Adipocyte (in vitro differentiated cells): ENCODE measurements around the gene ANXA1.

Source experiments
- DNase-seq: peaks from one replicate; pipeline ENCODE4 v3.0.0-alpha.2; 2015; ENCODE audit warnings: low read depth
- H3K27me3 ChIP-seq: replicated peaks from 2 replicates; pipeline ENCODE4 v1.7.0; 2013; ENCODE audit warnings: mild to moderate bottlenecking, low read length, moderate library complexity; ENCODE audit not compliant: control insufficient read depth, insufficient read depth
- H3K36me3 ChIP-seq: 2 replicates; pipeline ENCODE4 v1.7.0; 2013; ENCODE audit warnings: low read length, mild to moderate bottlenecking, moderate library complexity; ENCODE audit not compliant: control insufficient read depth, insufficient read depth, severe bottlenecking
- H3K4me1 ChIP-seq: 2 replicates; pipeline ENCODE4 v1.7.0; 2013; ENCODE audit warnings: mild to moderate bottlenecking, low read length, moderate library complexity; ENCODE audit not compliant: control insufficient read depth, insufficient read depth
- H3K4me3 ChIP-seq: 2 replicates; pipeline ENCODE4 v1.7.0; 2013; ENCODE audit warnings: mild to moderate bottlenecking, low read length, moderate library complexity
- H3K9ac ChIP-seq: 2 replicates; pipeline ENCODE4 v1.7.0; 2013; ENCODE audit warnings: mild to moderate bottlenecking, low read length, moderate library complexity
- H3K9me3 ChIP-seq: 2 replicates; pipeline ENCODE4 v1.7.0; 2013; ENCODE audit warnings: mild to moderate bottlenecking, low read length, moderate library complexity; ENCODE audit not compliant: control insufficient read depth

ANXA1 gene

GRCh38 chr9:73170185-73170957 lies 18.7 kb downstream of the ANXA1 start:
- no peak overlapping the region for H3K9ac ChIP-seq
- no peaks in the 10 kb centered on the region for H3K4me1 ChIP-seq

DNA sequence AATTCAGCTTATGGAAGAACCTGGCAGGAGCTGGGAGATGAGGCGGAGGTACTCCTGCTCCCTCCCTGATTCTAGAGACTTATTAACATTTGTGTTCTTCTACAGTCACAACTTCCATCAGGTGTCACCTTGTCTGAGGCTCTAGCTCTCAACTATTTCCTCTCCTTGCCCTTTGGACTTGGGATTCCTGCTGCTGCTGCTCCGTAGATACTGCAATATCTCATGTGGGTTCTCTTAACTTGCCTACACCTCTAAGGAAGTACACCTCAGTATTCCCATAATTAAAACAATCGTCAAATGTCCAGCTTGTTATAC lies 21.2 kb downstream of the ANXA1 start:
- no peak for DNase-seq
- Histone ChIP-seq H3K9me3 (no peaks in the 10 kb centered on the region), H3K9ac (no peak overlapping the region), H3K4me3 (no peak overlapping the region), H3K27me3 (no peaks in the 10 kb centered on the region), H3K36me3 (peaks cover 44% of the 10 kb centered on the region), H3K4me1 (peaks cover 6% of the 10 kb centered on the region)

More at GRCh38 chr9:73170185-73170957, 18.7 kb downstream of the ANXA1 start:
- Histone ChIP-seq H3K9me3 (no peaks in the 10 kb centered on the region), H3K36me3 (peaks cover 69% of the 10 kb centered on the region), H3K27me3 (no peaks in the 10 kb centered on the region), H3K4me3 (no peak overlapping the region)
- peak; percentile 1 for DNase-seq

- no peak overlapping the region for H3K9ac ChIP-seq
- H3K4me3 ChIP-seq, result no peak overlapping the region
- H3K27me3 ChIP-seq, result no peaks in the 10 kb centered on the region
- H3K36me3 ChIP-seq, result peaks cover 35% of the 10 kb centered on the region
- peak; percentile 15 for DNase-seq
- H3K9me3 ChIP-seq, result no peaks in the 10 kb centered on the region
- H3K4me1 ChIP-seq, result peaks cover 6% of the 10 kb centered on the region
These were observed 22.1 kb downstream of the ANXA1 start for GRCh38 chr9:73173557-73174329.

- Histone ChIP-seq H3K4me1 (peaks cover 10% of the 10 kb centered on the region), H3K9ac (no peak overlapping the region), H3K36me3 (peaks cover 28% of the 10 kb centered on the region), H3K4me3 (no peak overlapping the region), H3K27me3 (no peaks in the 10 kb centered on the region), H3K9me3 (no peaks in the 10 kb centered on the region)
- DNase-seq, result no peak
These were observed 22.8 kb downstream of the ANXA1 start for GRCh38 chr9:73174330-73174980.

GRCh38 chr9:73176450-73176875 lies 24.8 kb downstream of the ANXA1 start:
- peaks cover 8% of the 10 kb centered on the region for H3K36me3 ChIP-seq
- H3K9me3 ChIP-seq, result no peaks in the 10 kb centered on the region
- no peak overlapping the region for H3K4me3 ChIP-seq
- H3K27me3 ChIP-seq, result no peaks in the 10 kb centered on the region
- peak; percentile 22 for DNase-seq
- H3K9ac ChIP-seq, result no peak overlapping the region
- peaks cover 22% of the 10 kb centered on the region for H3K4me1 ChIP-seq

DNA sequence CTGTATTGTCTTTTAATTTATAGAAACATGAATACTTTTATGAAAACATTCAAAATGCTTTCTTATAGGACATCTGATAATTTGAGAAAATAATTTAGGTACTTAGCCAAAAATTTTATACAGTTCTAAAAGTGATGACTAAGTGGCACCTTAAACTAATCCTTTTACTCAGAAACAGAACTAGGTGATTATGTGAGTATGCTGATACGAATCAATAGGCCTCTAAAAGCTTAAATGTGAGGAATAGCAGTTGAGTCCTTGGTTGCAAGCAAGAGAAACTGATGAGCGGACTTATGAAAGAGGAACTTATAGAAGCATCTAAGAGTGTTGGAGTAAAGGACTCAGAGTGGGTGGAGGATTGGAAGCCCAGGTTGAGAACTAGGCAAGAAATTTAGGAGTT lies 26.4 kb downstream of the ANXA1 start:
- Histone ChIP-seq H3K9ac (no peak overlapping the region), H3K9me3 (no peaks in the 10 kb centered on the region), H3K36me3 (no peaks in the 10 kb centered on the region), H3K4me1 (peaks cover 29% of the 10 kb centered on the region), H3K27me3 (no peaks in the 10 kb centered on the region), H3K4me3 (no peak overlapping the region)
- no peak for DNase-seq

DNA sequence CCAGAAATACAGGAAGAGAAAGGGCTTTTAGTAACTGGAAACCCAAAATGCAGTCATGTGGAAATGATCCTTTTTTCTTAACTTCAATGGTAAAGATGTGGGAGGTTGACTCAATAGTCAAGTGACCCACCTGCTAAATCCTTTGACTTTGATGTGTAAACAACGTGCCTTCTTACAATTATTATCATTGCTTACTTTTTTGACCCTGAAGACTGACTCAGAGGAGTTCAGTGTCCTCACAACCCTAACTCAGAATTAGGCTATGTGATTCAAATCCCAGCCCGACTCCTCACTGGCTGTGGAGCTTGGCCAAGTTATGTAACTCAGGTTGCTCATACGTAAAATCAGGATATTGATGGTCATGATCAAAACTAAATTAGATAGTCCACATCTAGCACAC lies 27.9 kb downstream of the ANXA1 start:
- H3K9me3 ChIP-seq, result no peaks in the 10 kb centered on the region
- H3K9ac ChIP-seq, result no peak overlapping the region
- H3K36me3 ChIP-seq, result no peaks in the 10 kb centered on the region
- H3K27me3 ChIP-seq, result no peaks in the 10 kb centered on the region
- peaks cover 40% of the 10 kb centered on the region for H3K4me1 ChIP-seq
- H3K4me3 ChIP-seq, result no peak overlapping the region
- DNase-seq, result peak; percentile 33

DNA sequence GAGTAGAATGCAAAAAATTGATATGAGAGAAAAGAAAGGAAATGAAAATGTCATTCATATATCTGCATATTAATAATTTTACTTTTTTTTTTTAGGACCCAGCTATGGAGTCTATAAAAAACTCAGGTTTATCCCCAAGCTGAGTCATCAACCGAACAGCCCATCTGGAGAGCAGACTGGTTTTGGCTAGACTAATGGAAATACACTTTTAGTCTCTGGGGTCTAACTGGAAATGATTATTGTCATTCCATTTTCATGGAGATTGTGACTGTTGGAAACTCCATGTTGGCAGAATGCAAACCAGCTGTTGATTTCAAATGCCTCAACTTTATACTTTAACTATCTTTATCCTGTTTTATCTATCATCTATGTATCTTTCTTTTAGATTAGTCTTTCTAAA lies 28.7 kb downstream of the ANXA1 start:
- Histone ChIP-seq H3K4me1 (peaks cover 43% of the 10 kb centered on the region), H3K36me3 (no peaks in the 10 kb centered on the region), H3K9ac (no peak overlapping the region), H3K9me3 (no peaks in the 10 kb centered on the region), H3K27me3 (no peaks in the 10 kb centered on the region), H3K4me3 (no peak overlapping the region)
- peak; percentile 73 for DNase-seq

DNA sequence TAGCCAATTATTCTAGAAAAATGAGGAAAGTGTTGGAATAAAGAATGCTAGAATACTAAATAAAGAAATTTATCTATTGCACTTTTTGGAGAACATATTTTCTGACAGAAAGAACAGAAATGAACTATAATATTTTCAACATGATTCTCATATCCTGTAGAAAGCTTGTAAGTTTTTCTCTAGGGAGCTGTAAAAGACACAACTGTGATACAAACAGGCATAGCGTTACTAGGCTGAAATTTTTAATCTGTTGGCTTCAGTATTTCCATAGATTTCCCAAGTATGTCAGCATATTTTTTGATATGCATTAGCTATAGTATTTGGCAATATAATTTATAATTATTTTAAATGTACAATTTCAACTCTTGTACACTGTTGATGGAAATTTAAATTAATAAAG lies 31.3 kb downstream of the ANXA1 start:
- Histone ChIP-seq H3K4me1 (peaks cover 37% of the 10 kb centered on the region), H3K27me3 (no peaks in the 10 kb centered on the region), H3K4me3 (no peak overlapping the region), H3K9me3 (no peaks in the 10 kb centered on the region), H3K9ac (no peak overlapping the region), H3K36me3 (no peaks in the 10 kb centered on the region)
- no peak for DNase-seq

DNA sequence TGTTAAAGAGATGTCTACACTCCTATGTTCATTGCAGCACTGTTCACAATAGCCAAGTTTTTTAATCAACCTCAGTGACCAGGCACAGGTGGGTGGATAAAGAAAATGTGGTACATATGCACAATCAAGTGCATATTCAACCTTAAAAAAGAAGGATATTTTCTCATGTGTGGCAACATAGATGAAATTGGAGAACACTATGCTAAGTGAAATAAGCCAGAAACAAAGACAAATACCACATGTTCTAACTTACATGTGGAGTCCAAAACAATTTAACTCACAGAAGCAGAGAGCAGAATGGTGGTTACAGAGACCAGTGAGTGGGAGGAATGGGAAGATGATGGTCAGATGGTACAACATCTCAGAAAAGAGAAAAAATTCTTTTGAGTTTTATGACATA lies 31.8 kb downstream of the ANXA1 start:
- Histone ChIP-seq H3K9ac (no peak overlapping the region), H3K36me3 (no peaks in the 10 kb centered on the region), H3K27me3 (no peaks in the 10 kb centered on the region), H3K4me1 (peaks cover 37% of the 10 kb centered on the region), H3K4me3 (no peak overlapping the region), H3K9me3 (no peaks in the 10 kb centered on the region)
- DNase-seq, result peak; percentile 62
